Lung (tissue), 12 donors: ENCODE results near the gene SLC4A3. TPM values are rescaled to one million over a fixed set of nuclear protein-coding genes. Genes with fewer than 3 reads are reported as not detected.

Experiments
- ATAC-seq: fragments of 200-7000 bp; cut with Tn5 transposase; one replicate; pipeline ENCODE4 v1.9.1; 2020; ENCODE audit warnings: moderate number of reproducible peaks; ENCODE audit not compliant: insufficient read depth, low FRiP score
- DNase-seq, 3 donors: peaks; one replicate each; pipeline ENCODE4 v3.0.0-alpha.2; 2013 to 2017
- H3K27ac ChIP-seq, 2 donors: one replicate each; pipeline ENCODE4 v1.5.1; 2013; ENCODE audit warnings: mild to moderate bottlenecking in 2 of 2, moderate library complexity in 2 of 2, control low read depth in 1 of 2, inconsistent platforms in 1 of 2, low read depth in 1 of 2, low read length in 1 of 2
- H3K27me3 ChIP-seq, 3 donors: one replicate each; pipeline ENCODE4 v1.5.1; 2013; ENCODE audit warnings: low read length in 2 of 3; ENCODE audit not compliant: control insufficient read depth in 3 of 3, insufficient read depth in 3 of 3
- H3K36me3 ChIP-seq, 4 donors: one replicate each; pipeline ENCODE4 v1.5.1; 2013; ENCODE audit warnings: low read length in 4 of 4, mild to moderate bottlenecking in 1 of 4, moderate library complexity in 1 of 4; ENCODE audit not compliant: control insufficient read depth in 4 of 4, insufficient read depth in 4 of 4
- H3K4me1 ChIP-seq, 5 donors: one replicate each; pipeline ENCODE4 v1.5.1; 2013; ENCODE audit warnings: low read length in 5 of 5, mild to moderate bottlenecking in 2 of 5, moderate library complexity in 1 of 5; ENCODE audit not compliant: control insufficient read depth in 5 of 5, insufficient read depth in 5 of 5
- H3K4me3 ChIP-seq: one replicate; pipeline ENCODE4 v1.5.1; 2013; ENCODE audit warnings: mild to moderate bottlenecking, control low read depth, moderate library complexity
- H3K9ac ChIP-seq, 2 donors: one replicate each; pipeline ENCODE4 v1.5.1; 2013; ENCODE audit warnings: low read length in 2 of 2, control low read depth in 1 of 2; ENCODE audit not compliant: insufficient read depth in 1 of 2
- H3K9me3 ChIP-seq, 4 donors: one replicate each; pipeline ENCODE4 v1.5.1; 2013; ENCODE audit warnings: low read length in 3 of 4, mild to moderate bottlenecking in 1 of 4, moderate library complexity in 1 of 4; ENCODE audit not compliant: control insufficient read depth in 4 of 4, insufficient read depth in 3 of 4
- WGBS, 2 donors: extraction: QIAGEN DNeasy Blood & Tissue Kit; methylation state at CpG; one replicate each; pipeline ENCODE4 v1.1.7; 2013; 5-methylcytosine and 5-hydroxymethylcytosine counted together
- polyA plus RNA-seq, 2 donors: library from polyadenylated mRNA; stranded (reverse); fragments of 200-250 nt; gene quantifications; one replicate each; pipeline ENCODE4 v1.2.1, GENCODE V29; 2013
- total RNA-seq, 2 donors: library from RNA; depleted of rRNA in 1 of 2; stranded (reverse); fragments of >200 nt in 1 of 2; gene quantifications; one replicate each; pipeline ENCODE4 v1.2.1, GENCODE V29; 2014 to 2021
- TF ChIP-seq, protein P1 (sequence below): IDR thresholded peaks from 2 replicates; pipeline ENCODE4 v1.5.1; 2012; ENCODE audit warnings: mild to moderate bottlenecking; ENCODE audit errors: control extremely low read depth, extremely low read depth
- donor health status: control.
- donor health status: control.
- donor health status: Bipolar disorder and iron deficiency.
- donor health status: healthy.
- donor health status: DM: yes; HTN: yes; CAD: no.

Gene SLC4A3
- total and polyA plus RNA-seq, 4 donors = 0.59 to 3.2 (median 1.2) TPM

DNA sequence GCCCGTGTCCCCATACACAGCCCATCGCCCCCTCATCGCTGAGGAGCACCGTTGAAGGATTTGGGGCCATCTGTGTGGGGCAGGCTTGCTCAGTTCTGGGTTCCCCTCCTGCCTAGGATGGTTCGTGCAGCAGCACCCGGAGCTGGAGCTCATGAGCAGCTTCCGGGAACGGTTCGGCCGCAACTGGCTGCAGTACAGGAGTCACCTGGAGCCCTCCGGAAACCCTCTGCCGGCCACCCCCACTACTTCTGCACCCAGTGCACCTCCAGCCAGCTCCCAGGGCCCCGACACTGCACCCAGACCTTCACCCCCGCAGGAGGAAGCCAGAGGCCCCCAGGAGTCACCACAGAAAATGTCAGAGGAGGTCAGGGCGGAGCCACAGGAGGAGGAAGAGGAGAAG, 19.5 kb upstream of the SLC4A3 start:
- Histone ChIP-seq H3K9me3 (no peaks in the 10 kb centered on the region), H3K4me3 (no peak overlapping the region), H3K27ac (no peak overlapping the region), H3K36me3 (peaks cover 4 to 58% (median 29%) of the 10 kb centered on the region in 4 donors), H3K4me1 (no peaks in the 10 kb centered on the region), H3K9ac (no peak overlapping the region), H3K27me3 (no peaks in the 10 kb centered on the region)
- 90 to 93% methylated on average over 15 of the region's 15 CpGs for WGBS, 2 donors
- DNase-seq (no peak), ATAC-seq (no peak)
- TF ChIP-seq, protein P1, sequence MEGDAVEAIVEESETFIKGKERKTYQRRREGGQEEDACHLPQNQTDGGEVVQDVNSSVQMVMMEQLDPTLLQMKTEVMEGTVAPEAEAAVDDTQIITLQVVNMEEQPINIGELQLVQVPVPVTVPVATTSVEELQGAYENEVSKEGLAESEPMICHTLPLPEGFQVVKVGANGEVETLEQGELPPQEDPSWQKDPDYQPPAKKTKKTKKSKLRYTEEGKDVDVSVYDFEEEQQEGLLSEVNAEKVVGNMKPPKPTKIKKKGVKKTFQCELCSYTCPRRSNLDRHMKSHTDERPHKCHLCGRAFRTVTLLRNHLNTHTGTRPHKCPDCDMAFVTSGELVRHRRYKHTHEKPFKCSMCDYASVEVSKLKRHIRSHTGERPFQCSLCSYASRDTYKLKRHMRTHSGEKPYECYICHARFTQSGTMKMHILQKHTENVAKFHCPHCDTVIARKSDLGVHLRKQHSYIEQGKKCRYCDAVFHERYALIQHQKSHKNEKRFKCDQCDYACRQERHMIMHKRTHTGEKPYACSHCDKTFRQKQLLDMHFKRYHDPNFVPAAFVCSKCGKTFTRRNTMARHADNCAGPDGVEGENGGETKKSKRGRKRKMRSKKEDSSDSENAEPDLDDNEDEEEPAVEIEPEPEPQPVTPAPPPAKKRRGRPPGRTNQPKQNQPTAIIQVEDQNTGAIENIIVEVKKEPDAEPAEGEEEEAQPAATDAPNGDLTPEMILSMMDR = no peak

DNA sequence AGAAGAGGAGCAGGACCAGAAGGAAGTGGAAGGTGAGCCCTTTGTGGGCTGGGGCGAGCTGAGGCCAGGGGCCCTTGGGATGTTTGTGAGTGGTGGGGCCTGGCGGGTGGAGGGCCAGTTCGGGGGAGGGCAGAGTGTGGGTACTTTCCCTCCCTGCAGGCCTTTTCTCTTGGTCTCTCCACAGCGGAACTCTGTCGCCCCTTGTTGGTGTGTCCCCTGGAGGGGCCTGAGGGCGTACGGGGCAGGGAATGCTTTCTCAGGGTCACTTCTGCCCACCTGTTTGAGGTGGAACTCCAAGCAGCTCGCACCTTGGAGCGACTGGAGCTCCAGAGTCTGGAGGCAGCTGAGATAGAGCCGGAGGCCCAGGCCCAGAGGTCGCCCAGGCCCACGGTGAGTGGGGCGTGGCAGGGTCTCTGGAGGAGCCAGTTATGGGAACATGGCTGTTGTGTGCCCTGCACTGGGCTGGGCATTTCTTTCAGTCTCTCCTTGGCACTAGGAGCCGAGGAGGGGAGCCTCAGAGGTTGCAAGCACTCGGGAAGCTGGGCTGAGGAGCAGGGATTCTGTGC, 18.9 kb upstream of the SLC4A3 start:
- no peak for DNase-seq
- 82 to 95% methylated on average over 14 to 15 of the region's 15 CpGs for WGBS, 2 donors
- Histone ChIP-seq H3K9me3 (no peaks in the 10 kb centered on the region), H3K4me3 (no peak overlapping the region), H3K27me3 (no peaks in the 10 kb centered on the region), H3K27ac (no peak overlapping the region), H3K4me1 (no peaks in the 10 kb centered on the region), H3K36me3 (peaks cover 4 to 59% (median 29%) of the 10 kb centered on the region in 4 donors), H3K9ac (no peak overlapping the region)
- TF ChIP-seq, protein P1 = no peak
- no peak for ATAC-seq

DNA sequence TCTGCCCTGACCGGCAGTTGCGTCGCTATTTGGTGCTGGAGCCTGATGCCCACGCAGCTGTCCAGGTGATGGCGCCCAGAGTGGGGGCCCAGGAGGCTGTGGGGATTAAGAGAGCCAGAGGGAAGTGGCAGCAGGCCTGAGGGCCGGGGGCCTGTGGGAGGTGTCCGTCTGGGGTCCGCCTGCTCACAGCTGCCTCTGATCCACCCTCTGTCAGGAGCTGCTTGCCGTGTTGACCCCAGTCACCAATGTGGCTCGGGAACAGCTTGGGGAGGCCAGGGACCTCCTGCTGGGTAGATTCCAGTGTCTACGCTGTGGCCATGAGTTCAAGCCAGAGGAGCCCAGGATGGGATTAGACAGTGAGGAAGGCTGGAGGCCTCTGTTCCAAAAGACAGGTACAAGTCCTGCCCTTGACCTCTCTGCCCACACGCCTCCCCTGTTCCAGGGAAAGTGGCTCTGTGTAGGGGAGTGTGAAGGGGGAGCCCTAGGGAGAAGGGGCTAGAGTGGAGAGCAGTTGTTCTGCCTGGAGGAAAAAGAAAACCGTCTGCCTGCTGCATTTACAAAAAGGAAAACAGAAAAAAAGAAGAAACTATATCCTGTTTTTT, 18.2 kb upstream of the SLC4A3 start:
- no peaks in the 10 kb centered on the region for H3K4me1 ChIP-seq
- DNase-seq (no peak), ATAC-seq (no peak)
- no peaks in the 10 kb centered on the region for H3K9me3 ChIP-seq
- peaks cover 4 to 63% (median 28%) of the 10 kb centered on the region in 4 donors for H3K36me3 ChIP-seq
- H3K4me3 ChIP-seq = no peak overlapping the region
- H3K27ac ChIP-seq = peak overlapping the region in 1 of 2 donors; percentile 25
- no peaks in the 10 kb centered on the region for H3K27me3 ChIP-seq
- no peak overlapping the region for H3K9ac ChIP-seq
- TF ChIP-seq, protein P1 = no peak
- WGBS, 2 donors = 88 to 94% methylated on average over 13 of the region's 13 CpGs
